ENCODE data around the gene GSTM3.

- no peak for TF ChIP-seq CTCF (IDR thresholded peaks at IDR 0.05 in 8 of 11, conservative IDR thresholded peaks at IDR 0.05 in 3 of 11)
- TF ChIP-seq POLR2A (IDR thresholded peaks at IDR 0.05): no peak
- TF ChIP-seq POLR2AphosphoS5 (IDR thresholded peaks at IDR 0.05): no peak
Measured at GRCh38 chr1:109765483-109765815, 24.6 kb upstream of the GSTM3 start.
